Keratinocyte (primary cell): ENCODE measurements around the gene CTNNA2. TPM values are rescaled to one million over a fixed set of nuclear protein-coding genes. Genes with fewer than 3 reads are reported as not detected.

Experiments used
- DNase-seq: peaks from one replicate; pipeline ENCODE4 v3.0.0-alpha.2; 2011; ENCODE audit warnings: low read depth, missing footprints, low spot score
- FAIRE-seq: peaks from 2 replicates; lab custom pipeline; 2011; peaks lifted over from hg19 to GRCh38; lab: Jason Lieb, UNC
- H2AFZ ChIP-seq: 2 replicates; pipeline ENCODE4 v1.6.0; 2012; ENCODE audit warnings: low read length, control low read depth, inconsistent platforms; ENCODE audit not compliant: control insufficient read depth
- H3K27ac ChIP-seq: 2 replicates; pipeline ENCODE4 v1.5.1; 2011; ENCODE audit warnings: low read length; ENCODE audit not compliant: control insufficient read depth, insufficient read depth
- H3K27me3 ChIP-seq: 3 replicates; pipeline ENCODE4 v1.6.0; 2011; ENCODE audit warnings: low read length; ENCODE audit not compliant: control insufficient read depth, insufficient read depth; ENCODE audit errors: extremely low read depth
- H3K36me3 ChIP-seq, 2 experiments: 2 replicates in 1 of 2; 3 replicates in 1 of 2; pipeline ENCODE4 v1.5.1; 2011; ENCODE audit warnings: low read length in 2 of 2, mild to moderate bottlenecking in 1 of 2; ENCODE audit not compliant: control insufficient read depth in 2 of 2, insufficient read depth in 2 of 2; ENCODE audit errors: extremely low read depth in 1 of 2
- H3K4me1 ChIP-seq: 3 replicates; pipeline ENCODE4 v1.5.1; 2011; ENCODE audit warnings: low read length; ENCODE audit not compliant: control insufficient read depth, insufficient read depth; ENCODE audit errors: extremely low read depth
- H3K4me2 ChIP-seq: 3 replicates; pipeline ENCODE4 v1.6.0; 2011; ENCODE audit warnings: low read depth, low read length; ENCODE audit not compliant: control insufficient read depth, insufficient read depth; ENCODE audit errors: extremely low read depth
- H3K4me3 ChIP-seq, 3 experiments: fragments of 200-600 bp in 1 of 3; sonication (generic) in 1 of 3; 2 replicates in 2 of 3; 3 replicates in 1 of 3; pipeline ENCODE4 v1.5.1; 2011 to 2016; ENCODE audit warnings: low read length in 3 of 3, mild to moderate bottlenecking in 3 of 3, control low read depth in 2 of 3, inconsistent platforms in 1 of 3, low read depth in 1 of 3, mixed read lengths in 1 of 3, mixed run types in 1 of 3, moderate library complexity in 1 of 3; ENCODE audit not compliant: control insufficient read depth in 2 of 3, insufficient read depth in 2 of 3; ENCODE audit errors: extremely low read depth in 1 of 3
- H3K79me2 ChIP-seq: 2 replicates; pipeline ENCODE4 v1.6.0; 2012; ENCODE audit warnings: low read length; ENCODE audit not compliant: control insufficient read depth, insufficient read depth
- H3K9ac ChIP-seq: 3 replicates; pipeline ENCODE4 v1.6.0; 2011; ENCODE audit warnings: low read length; ENCODE audit not compliant: control insufficient read depth, insufficient read depth; ENCODE audit errors: extremely low read depth
- H3K9me1 ChIP-seq: 3 replicates; pipeline ENCODE4 v1.6.0; 2011; ENCODE audit warnings: low read length; ENCODE audit not compliant: control insufficient read depth, insufficient read depth; ENCODE audit errors: extremely low read depth
- H3K9me3 ChIP-seq: 2 replicates; pipeline ENCODE4 v1.5.1; 2012; ENCODE audit warnings: low read depth, low read length; ENCODE audit not compliant: control insufficient read depth
- H4K20me1 ChIP-seq: 3 replicates; pipeline ENCODE4 v1.6.0; 2011; ENCODE audit warnings: low read length; ENCODE audit not compliant: control insufficient read depth, insufficient read depth; ENCODE audit errors: extremely low read depth
- CTCF ChIP-seq, 3 experiments: IDR thresholded peaks in 1 of 3; conservative IDR thresholded peaks in 1 of 3; optimal IDR thresholded peaks in 1 of 3; 2 replicates in 2 of 3; 3 replicates in 1 of 3; pipeline versions ENCODE3 to v1.5.1; 2011; ENCODE audit warnings: low read length in 3 of 3, mild to moderate bottlenecking in 3 of 3, moderate library complexity in 2 of 3, control low read depth in 1 of 3, inconsistent platforms in 1 of 3; ENCODE audit not compliant: insufficient read depth in 2 of 3; ENCODE audit errors: extremely low read depth in 1 of 3
- EZH2 ChIP-seq: IDR thresholded peaks from one replicate; pipeline ENCODE4 v1.6.1; 2012; ENCODE audit warnings: inconsistent platforms, mild to moderate bottlenecking, low read length, moderate library complexity
- dilution Hi-C: fragments of 300-500 bp; cut with MboI; formaldehyde crosslinking; loops from one replicate; pipeline ENCODE4 v1.7.0; 2020; ENCODE audit warnings: low sequenced_read_pairs; ENCODE audit not compliant: extremely low pct_ligation_motif_present
- polyA plus RNA-seq, 5 experiments: library from polyadenylated mRNA; depleted of rRNA in 3 of 5; stranded (reverse) in 3 of 5; stranded (forward) in 1 of 5; unstranded in 1 of 5; fragments of >200 nt; gene quantifications; 1 replicate in 1 of 5; 2 replicates in 3 of 5; 3 replicates in 1 of 5; pipeline versions ENCODE4 v1.2.1 to v1.2.3, GENCODE V29; 2011 to 2012; ENCODE audit warnings: missing spikeins in 2 of 5, low read depth in 1 of 5, low replicate concordance in 1 of 5

CTNNA2 gene
- polyA plus RNA-seq, 1 donor (not counting 4 experiments of a cell fraction or from before 2014, with no cell fraction given), result not detected

GRCh38 chr2:79578952-79579351 lies 66.1 kb downstream of the CTNNA2 start:
- no peaks in the 10 kb centered on the region for H3K9me1 ChIP-seq
- no peak overlapping the region for H3K4me3 ChIP-seq
- H3K9me3 ChIP-seq, result peaks cover 2% of the 10 kb centered on the region
- no peak for TF ChIP-seq CTCF (optimal IDR thresholded peaks at IDR 0.05 in 1 of 3, IDR thresholded peaks at IDR 0.05 in 1 of 3, conservative IDR thresholded peaks at IDR 0.05 in 1 of 3; ENCODE audit: extremely low read depth in 1 of 3, insufficient read depth in 2 of 3, low read length in 3 of 3)
- no peak for TF ChIP-seq EZH2
- FAIRE-seq (no peak), DNase-seq (no peak)
- H3K79me2 ChIP-seq, result no peaks in the 10 kb centered on the region
- H3K4me1 ChIP-seq, result no peaks in the 10 kb centered on the region
- no peak overlapping the region for H3K4me2 ChIP-seq
- no peak overlapping the region for H2AFZ ChIP-seq
- H4K20me1 ChIP-seq, result no peaks in the 10 kb centered on the region
- H3K36me3 ChIP-seq, result no peaks in the 10 kb centered on the region
- no peak overlapping the region for H3K9ac ChIP-seq
- H3K27me3 ChIP-seq, result no peaks in the 10 kb centered on the region
- no peak overlapping the region for H3K27ac ChIP-seq
- dilution Hi-C loops, result no loop called here

- no peaks in the 10 kb centered on the region for H3K36me3 ChIP-seq
- H3K4me1 ChIP-seq, result no peaks in the 10 kb centered on the region
- H3K9me3 ChIP-seq, result peaks cover 2% of the 10 kb centered on the region
- H3K79me2 ChIP-seq, result no peaks in the 10 kb centered on the region
- FAIRE-seq, result no peak
- no peak overlapping the region for H3K9ac ChIP-seq
- H3K4me2 ChIP-seq, result no peak overlapping the region
- H3K4me3 ChIP-seq, result no peak overlapping the region
- H2AFZ ChIP-seq, result no peak overlapping the region
- H3K27me3 ChIP-seq, result no peaks in the 10 kb centered on the region
- H3K27ac ChIP-seq, result no peak overlapping the region
- H4K20me1 ChIP-seq, result no peaks in the 10 kb centered on the region
- H3K9me1 ChIP-seq, result no peaks in the 10 kb centered on the region
- DNase-seq, result no peak
- dilution Hi-C loops, result no loop called here
- TF ChIP-seq EZH2 (no peak), CTCF (optimal IDR thresholded peaks at IDR 0.05 in 1 of 3, IDR thresholded peaks at IDR 0.05 in 1 of 3, conservative IDR thresholded peaks at IDR 0.05 in 1 of 3; ENCODE audit: extremely low read depth in 1 of 3, insufficient read depth in 2 of 3, low read length in 3 of 3) (no peak)
Observed at GRCh38 chr2:79580175-79580574, 67.3 kb downstream of the CTNNA2 start.
